ENCODE results near the gene ZNF407. TPM values are rescaled to one million over a fixed set of nuclear protein-coding genes. Genes with fewer than 3 reads are reported as not detected.
A peak's percentile ranks its signal among the peaks of the same experiment; 100 is the strongest.

ZNF407 gene
- total RNA-seq, 1 donor from 2014 or later = 10.6 TPM

DNA sequence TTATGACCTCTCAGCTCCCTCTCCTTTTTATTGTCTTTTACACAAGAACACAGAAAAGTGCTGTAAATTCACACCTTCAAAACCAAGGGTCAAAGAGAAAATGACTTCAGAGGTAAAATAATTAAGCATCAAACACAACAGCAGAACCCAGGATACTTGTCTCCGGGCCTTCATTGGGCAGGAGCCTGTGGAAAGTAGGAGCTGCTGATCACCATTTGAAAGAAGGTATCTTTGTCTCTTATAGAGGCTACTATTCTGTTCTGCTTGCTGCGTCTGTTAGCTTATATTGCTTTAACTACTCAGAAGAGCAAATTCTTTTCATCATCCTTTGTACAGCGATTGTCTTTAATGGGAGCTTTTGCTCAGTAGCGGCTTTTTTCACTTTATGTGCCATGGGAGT, 350.2 kb downstream of the ZNF407 start:
- H3K36me3 ChIP-seq = no peaks in the 10 kb centered on the region
- TF ChIP-seq, protein P1, sequence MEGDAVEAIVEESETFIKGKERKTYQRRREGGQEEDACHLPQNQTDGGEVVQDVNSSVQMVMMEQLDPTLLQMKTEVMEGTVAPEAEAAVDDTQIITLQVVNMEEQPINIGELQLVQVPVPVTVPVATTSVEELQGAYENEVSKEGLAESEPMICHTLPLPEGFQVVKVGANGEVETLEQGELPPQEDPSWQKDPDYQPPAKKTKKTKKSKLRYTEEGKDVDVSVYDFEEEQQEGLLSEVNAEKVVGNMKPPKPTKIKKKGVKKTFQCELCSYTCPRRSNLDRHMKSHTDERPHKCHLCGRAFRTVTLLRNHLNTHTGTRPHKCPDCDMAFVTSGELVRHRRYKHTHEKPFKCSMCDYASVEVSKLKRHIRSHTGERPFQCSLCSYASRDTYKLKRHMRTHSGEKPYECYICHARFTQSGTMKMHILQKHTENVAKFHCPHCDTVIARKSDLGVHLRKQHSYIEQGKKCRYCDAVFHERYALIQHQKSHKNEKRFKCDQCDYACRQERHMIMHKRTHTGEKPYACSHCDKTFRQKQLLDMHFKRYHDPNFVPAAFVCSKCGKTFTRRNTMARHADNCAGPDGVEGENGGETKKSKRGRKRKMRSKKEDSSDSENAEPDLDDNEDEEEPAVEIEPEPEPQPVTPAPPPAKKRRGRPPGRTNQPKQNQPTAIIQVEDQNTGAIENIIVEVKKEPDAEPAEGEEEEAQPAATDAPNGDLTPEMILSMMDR (IDR thresholded peaks at IDR 0.05; ENCODE audit: borderline replicate concordance) = no peak
- H3K27ac ChIP-seq (replicated peaks) = no peak overlapping the region
- DNase-seq = no peak
- no peaks in the 10 kb centered on the region for H3K27me3 ChIP-seq (ENCODE audit: low read depth)
- intact Hi-C loops (cut with micrococcal nuclease) = no loop called here
- H3K4me1 ChIP-seq = peaks cover 24% of the 10 kb centered on the region
- H3K9me3 ChIP-seq (replicated peaks) = no peaks in the 10 kb centered on the region
- no peak overlapping the region for H3K4me3 ChIP-seq

DNA sequence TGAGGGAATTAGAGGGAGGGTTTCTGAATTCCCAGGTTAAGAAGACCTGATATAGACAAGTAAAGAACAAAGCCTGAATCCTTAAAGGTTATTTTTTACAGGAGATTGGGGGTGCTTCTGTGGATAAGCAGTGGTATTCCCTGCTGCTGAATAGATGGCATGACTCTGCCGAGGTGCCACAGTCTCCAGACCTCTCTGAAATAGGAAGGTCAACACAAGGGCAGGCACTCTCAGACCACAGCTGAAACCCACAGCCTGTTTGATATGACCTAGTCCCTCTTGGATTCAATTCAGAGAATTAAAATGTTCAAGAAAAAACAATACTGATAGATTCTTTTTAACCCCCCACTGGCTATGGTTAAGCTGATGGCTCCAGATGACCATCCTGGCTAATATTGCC, 351.9 kb downstream of the ZNF407 start:
- TF ChIP-seq, protein P1 (IDR thresholded peaks at IDR 0.05; ENCODE audit: borderline replicate concordance) = no peak
- Histone ChIP-seq H3K4me1 (peaks cover 24% of the 10 kb centered on the region), H3K4me3 (no peak overlapping the region), H3K27ac (replicated peaks) (no peak overlapping the region), H3K27me3 (ENCODE audit: low read depth) (no peaks in the 10 kb centered on the region), H3K9me3 (replicated peaks) (no peaks in the 10 kb centered on the region), H3K36me3 (no peaks in the 10 kb centered on the region)
- DNase-seq = no peak
- intact Hi-C loops (cut with micrococcal nuclease) = no loop called here

DNA sequence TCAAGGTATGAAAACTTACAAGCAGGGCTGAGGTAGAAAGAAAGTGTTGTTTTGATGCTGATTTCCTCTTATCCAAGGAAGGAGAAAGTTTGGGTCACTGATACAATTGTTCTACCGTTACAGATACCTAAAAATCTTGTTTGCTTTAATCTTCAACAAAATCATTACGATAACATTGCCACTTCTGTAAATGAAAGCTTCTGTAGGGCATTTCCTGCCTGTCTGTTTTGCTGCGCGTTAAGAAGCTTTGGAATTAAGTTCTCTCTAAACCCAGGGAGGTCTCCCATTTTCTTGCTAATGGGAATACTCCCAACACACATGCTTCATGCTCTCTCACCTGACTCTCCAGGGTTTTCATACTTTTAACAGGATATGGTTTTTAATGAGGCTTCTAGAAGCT, 352.8 kb downstream of the ZNF407 start:
- Histone ChIP-seq H3K4me3 (no peak overlapping the region), H3K9me3 (replicated peaks) (no peaks in the 10 kb centered on the region), H3K27me3 (ENCODE audit: low read depth) (no peaks in the 10 kb centered on the region), H3K36me3 (no peaks in the 10 kb centered on the region), H3K27ac (replicated peaks) (peak overlapping the region; percentile 10), H3K4me1 (peaks cover 24% of the 10 kb centered on the region)
- intact Hi-C loops (cut with micrococcal nuclease) = no loop called here
- TF ChIP-seq, protein P1 (IDR thresholded peaks at IDR 0.05; ENCODE audit: borderline replicate concordance) = no peak
- DNase-seq = no peak

DNA sequence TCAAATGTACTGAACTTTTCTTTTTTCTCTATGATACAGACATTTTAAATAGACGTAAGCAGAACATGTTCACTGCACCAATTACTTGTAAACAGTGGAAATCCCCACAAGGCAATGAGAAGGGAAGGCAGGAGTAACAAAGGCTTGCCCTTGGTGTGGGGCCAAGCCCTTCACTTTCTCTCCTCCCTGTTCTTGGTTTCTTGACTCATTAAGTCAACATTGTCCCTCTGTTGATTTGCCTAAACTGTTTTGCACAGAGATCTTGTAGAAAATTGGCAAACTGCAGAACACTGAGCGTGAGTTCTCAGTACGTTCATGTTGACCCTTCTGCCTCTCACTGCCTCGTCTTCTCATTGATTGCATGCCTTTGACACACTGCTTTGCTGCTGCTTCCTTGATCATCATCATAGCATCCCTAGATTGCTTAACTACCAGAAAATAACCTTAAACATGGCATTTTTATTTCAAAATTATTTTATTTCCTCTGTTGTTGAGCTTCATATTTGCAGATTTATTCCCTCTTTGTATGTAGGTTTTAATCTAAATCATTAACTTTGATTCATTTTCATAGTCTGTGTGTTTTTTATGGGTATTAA, 353.6 kb downstream of the ZNF407 start:
- DNase-seq = no peak
- Histone ChIP-seq H3K4me1 (peaks cover 24% of the 10 kb centered on the region), H3K36me3 (no peaks in the 10 kb centered on the region), H3K27me3 (ENCODE audit: low read depth) (no peaks in the 10 kb centered on the region), H3K4me3 (no peak overlapping the region), H3K9me3 (replicated peaks) (no peaks in the 10 kb centered on the region), H3K27ac (replicated peaks) (peak overlapping the region; percentile 10)
- TF ChIP-seq, protein P1 (IDR thresholded peaks at IDR 0.05; ENCODE audit: borderline replicate concordance) = no peak
- intact Hi-C loops (cut with micrococcal nuclease) = no loop called here

DNA sequence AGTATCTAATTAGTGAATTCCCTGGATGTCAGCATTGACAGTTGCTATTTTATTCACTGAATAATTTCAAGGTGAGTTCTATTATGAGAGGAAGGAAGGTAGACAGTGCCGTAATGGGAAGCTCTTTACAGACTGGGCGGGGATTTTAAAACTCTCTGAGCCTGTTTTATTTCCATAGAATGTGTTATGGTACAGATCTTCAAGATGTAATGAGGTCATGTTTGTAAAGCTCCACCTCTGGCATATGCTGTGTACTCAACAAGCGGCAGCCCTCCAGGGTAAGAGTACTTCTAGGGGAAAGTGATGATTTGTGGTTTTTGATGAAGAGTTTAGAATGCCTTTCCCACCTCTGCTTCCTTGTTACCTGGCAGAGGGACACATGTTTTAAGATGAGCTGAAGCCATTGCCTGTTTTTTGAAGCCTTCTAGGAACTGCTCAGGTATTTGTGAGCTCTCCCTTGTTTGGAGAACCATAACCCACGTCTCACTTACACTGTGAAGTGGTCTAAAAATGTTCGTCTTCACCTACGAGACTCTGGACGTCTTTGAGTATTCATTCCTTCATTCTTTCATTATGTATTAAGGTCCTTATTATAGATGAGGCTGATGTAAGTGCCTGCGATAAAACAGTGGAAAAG, 360.0 kb downstream of the ZNF407 start:
- H3K9me3 ChIP-seq (replicated peaks) = no peaks in the 10 kb centered on the region
- TF ChIP-seq, protein P1 (IDR thresholded peaks at IDR 0.05; ENCODE audit: borderline replicate concordance) = no peak
- H3K27ac ChIP-seq (replicated peaks) = no peak overlapping the region
- no peak for DNase-seq
- intact Hi-C loops (cut with micrococcal nuclease) = no loop called here
- no peak overlapping the region for H3K4me3 ChIP-seq
- H3K4me1 ChIP-seq = no peaks in the 10 kb centered on the region
- no peaks in the 10 kb centered on the region for H3K27me3 ChIP-seq (ENCODE audit: low read depth)
- H3K36me3 ChIP-seq = peaks cover 7% of the 10 kb centered on the region
